ENCODE results near the gene TBC1D1.

DNA sequence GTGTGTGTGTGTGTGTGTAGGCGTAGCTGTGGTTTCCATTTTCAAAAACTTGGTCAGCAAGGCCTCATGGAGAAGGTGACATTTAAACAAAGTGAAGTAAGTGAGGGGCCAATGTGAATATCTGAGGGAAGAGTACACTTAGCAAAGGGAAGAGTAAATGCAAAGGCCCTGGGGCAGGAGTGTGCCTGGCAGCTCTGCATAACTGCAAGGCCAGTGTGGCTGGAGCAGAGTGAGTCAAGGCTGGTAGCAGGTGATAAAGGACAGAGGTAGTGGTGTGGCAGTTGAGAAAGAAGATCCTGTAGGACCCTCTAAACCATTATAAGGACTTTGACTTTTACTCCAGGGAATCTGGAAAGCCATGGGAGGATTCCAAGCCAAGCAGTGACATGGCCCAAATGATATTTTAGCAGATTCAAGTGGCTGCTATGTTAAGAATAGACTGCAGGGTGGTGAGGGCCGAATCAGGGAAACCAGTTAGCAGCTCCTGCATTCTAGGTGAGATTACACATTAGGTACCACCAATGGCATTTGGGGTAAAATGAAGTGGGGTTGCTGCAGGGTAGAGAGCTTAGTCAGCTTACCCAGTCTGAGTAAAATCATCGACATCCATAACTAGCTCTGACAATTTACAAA lies 5.9 kb upstream of the TBC1D1 start:
- TF ChIP-seq, protein P1, sequence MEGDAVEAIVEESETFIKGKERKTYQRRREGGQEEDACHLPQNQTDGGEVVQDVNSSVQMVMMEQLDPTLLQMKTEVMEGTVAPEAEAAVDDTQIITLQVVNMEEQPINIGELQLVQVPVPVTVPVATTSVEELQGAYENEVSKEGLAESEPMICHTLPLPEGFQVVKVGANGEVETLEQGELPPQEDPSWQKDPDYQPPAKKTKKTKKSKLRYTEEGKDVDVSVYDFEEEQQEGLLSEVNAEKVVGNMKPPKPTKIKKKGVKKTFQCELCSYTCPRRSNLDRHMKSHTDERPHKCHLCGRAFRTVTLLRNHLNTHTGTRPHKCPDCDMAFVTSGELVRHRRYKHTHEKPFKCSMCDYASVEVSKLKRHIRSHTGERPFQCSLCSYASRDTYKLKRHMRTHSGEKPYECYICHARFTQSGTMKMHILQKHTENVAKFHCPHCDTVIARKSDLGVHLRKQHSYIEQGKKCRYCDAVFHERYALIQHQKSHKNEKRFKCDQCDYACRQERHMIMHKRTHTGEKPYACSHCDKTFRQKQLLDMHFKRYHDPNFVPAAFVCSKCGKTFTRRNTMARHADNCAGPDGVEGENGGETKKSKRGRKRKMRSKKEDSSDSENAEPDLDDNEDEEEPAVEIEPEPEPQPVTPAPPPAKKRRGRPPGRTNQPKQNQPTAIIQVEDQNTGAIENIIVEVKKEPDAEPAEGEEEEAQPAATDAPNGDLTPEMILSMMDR (conservative IDR thresholded peaks at IDR 0.05 in 1 of 2, IDR thresholded peaks at IDR 0.05 in 1 of 2; ENCODE audit: low read depth in 1 of 2, low read length in 2 of 2): no peak
- no peak for TF ChIP-seq EZH2 (IDR thresholded peaks at IDR 0.05; ENCODE audit: low read length, missing control alignments)
